ENCODE results near the gene RBM23. TPM values are rescaled to one million over a fixed set of nuclear protein-coding genes. Genes with fewer than 3 reads are reported as not detected.

Gene RBM23
- total and polyA plus RNA-seq, 9 of the 15 experiments (the other 6 are each of a cell fraction or from before 2014, with no cell fraction given), result 46.0 to 102 (median 58.5) TPM

- TF ChIP-seq KDM4B (IDR thresholded peaks at IDR 0.05; ENCODE audit: borderline replicate concordance in 2 of 2, low read depth in 1 of 2), result peak in 1 of 2 experiments; percentile 59; a peak in 1 of 4 replicates
- TF ChIP-seq BRD4 (IDR thresholded peaks at IDR 0.05), result 0 out of 2 replicates have a peak, but pooled peaks have one; percentile 72
- peak; percentile 56; the same call in 1 of the 2 replicates for TF ChIP-seq CGGBP1 (CRISPR knock-in tag; IDR thresholded peaks at IDR 0.05)
- TF ChIP-seq MCM2 (IDR thresholded peaks at IDR 0.05; ENCODE audit: low read depth), result no peak
- TF ChIP-seq, protein P1, sequence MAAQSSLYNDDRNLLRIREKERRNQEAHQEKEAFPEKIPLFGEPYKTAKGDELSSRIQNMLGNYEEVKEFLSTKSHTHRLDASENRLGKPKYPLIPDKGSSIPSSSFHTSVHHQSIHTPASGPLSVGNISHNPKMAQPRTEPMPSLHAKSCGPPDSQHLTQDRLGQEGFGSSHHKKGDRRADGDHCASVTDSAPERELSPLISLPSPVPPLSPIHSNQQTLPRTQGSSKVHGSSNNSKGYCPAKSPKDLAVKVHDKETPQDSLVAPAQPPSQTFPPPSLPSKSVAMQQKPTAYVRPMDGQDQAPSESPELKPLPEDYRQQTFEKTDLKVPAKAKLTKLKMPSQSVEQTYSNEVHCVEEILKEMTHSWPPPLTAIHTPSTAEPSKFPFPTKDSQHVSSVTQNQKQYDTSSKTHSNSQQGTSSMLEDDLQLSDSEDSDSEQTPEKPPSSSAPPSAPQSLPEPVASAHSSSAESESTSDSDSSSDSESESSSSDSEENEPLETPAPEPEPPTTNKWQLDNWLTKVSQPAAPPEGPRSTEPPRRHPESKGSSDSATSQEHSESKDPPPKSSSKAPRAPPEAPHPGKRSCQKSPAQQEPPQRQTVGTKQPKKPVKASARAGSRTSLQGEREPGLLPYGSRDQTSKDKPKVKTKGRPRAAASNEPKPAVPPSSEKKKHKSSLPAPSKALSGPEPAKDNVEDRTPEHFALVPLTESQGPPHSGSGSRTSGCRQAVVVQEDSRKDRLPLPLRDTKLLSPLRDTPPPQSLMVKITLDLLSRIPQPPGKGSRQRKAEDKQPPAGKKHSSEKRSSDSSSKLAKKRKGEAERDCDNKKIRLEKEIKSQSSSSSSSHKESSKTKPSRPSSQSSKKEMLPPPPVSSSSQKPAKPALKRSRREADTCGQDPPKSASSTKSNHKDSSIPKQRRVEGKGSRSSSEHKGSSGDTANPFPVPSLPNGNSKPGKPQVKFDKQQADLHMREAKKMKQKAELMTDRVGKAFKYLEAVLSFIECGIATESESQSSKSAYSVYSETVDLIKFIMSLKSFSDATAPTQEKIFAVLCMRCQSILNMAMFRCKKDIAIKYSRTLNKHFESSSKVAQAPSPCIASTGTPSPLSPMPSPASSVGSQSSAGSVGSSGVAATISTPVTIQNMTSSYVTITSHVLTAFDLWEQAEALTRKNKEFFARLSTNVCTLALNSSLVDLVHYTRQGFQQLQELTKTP (IDR thresholded peaks at IDR 0.05; ENCODE audit: low read depth in 1 of 2, partially characterized antibody in 2 of 2), result peak; percentile 27 to 58
- TF ChIP-seq ZNF407 (IDR thresholded peaks at IDR 0.05; ENCODE audit: low read depth), result peak; percentile 72; the same call in 1 of the 2 replicates
- peak; percentile 99 for TF ChIP-seq TBP (optimal IDR thresholded peaks at IDR 0.05; ENCODE audit: low read depth, low read length)
- TF ChIP-seq ZKSCAN1 (IDR thresholded peaks at IDR 0.05; ENCODE audit: low read depth, low read length), result 0 out of 2 replicates have a peak, but pooled peaks have one; percentile 15
- no peak; the same call in 1 of the 2 replicates for TF ChIP-seq HCFC1 (IDR thresholded peaks at IDR 0.05; ENCODE audit: low read depth, low read length)
- TF ChIP-seq CHD2 (IDR thresholded peaks at IDR 0.05; ENCODE audit: low read depth, low read length), result 0 out of 2 replicates have a peak, but pooled peaks have one; percentile 29
- TF ChIP-seq FOSL1 (tag; conservative IDR thresholded peaks at IDR 0.05), result peak; percentile 60
- peak; percentile 99 for TF ChIP-seq BRD9 (IDR thresholded peaks at IDR 0.05; ENCODE audit: low read depth, partially characterized antibody)
- no peak for TF ChIP-seq SLC30A9 (CRISPR knock-in tag; IDR thresholded peaks at IDR 0.05)
- TF ChIP-seq NR1H2 (CRISPR knock-in tag; IDR thresholded peaks at IDR 0.05), result no peak; the same call in 1 of the 2 replicates
Measured at GRCh38 chr14:22929104-22929960, 10.4 kb upstream of the RBM23 start, which contains the start of gene PRMT5 (continued).

Measured in K562 (cell line).